ENCODE results near the gene ARPC1A. TPM values are rescaled to one million over a fixed set of nuclear protein-coding genes. Genes with fewer than 3 reads are reported as not detected.

Gene ARPC1A
- total and polyA plus RNA-seq, 12 donors: 93.1 to 213 (median 134) TPM

DNA sequence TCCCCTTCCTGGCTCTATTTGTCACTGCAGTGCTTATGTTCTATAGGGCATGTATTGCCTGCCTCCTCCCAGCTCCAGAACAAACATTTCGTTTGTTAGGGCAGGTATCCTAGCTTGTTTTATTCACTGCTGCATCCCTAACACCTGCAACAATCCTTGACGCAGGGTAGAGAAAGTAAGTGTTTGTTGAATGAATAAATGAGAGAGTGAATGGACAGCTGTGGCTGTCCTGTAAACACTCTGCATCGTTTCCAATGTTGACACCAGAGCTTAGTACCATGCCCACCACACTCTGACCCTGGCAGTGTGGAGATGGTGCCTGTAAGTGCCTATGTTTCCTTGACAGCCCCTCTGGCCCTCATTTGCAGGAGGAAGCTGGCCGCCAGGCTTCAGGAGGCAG lies 32.0 kb upstream of the ARPC1A start:
- H3K4me1 ChIP-seq: no peaks in the 10 kb centered on the region
- TF ChIP-seq, protein P1, sequence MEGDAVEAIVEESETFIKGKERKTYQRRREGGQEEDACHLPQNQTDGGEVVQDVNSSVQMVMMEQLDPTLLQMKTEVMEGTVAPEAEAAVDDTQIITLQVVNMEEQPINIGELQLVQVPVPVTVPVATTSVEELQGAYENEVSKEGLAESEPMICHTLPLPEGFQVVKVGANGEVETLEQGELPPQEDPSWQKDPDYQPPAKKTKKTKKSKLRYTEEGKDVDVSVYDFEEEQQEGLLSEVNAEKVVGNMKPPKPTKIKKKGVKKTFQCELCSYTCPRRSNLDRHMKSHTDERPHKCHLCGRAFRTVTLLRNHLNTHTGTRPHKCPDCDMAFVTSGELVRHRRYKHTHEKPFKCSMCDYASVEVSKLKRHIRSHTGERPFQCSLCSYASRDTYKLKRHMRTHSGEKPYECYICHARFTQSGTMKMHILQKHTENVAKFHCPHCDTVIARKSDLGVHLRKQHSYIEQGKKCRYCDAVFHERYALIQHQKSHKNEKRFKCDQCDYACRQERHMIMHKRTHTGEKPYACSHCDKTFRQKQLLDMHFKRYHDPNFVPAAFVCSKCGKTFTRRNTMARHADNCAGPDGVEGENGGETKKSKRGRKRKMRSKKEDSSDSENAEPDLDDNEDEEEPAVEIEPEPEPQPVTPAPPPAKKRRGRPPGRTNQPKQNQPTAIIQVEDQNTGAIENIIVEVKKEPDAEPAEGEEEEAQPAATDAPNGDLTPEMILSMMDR (IDR thresholded peaks at IDR 0.05): no peak
- H3K4me3 ChIP-seq: no peak overlapping the region
- intact Hi-C loops (cut with DNase I): no loop called here
- ATAC-seq (no peak), DNase-seq (no peak)
- no peaks in the 10 kb centered on the region for H3K36me3 ChIP-seq
- H3K27me3 ChIP-seq: no peaks in the 10 kb centered on the region
- 82 to 83% methylated on average over 4 of the region's 4 CpGs for WGBS, 2 donors
- no peaks in the 10 kb centered on the region for H3K9me3 ChIP-seq
- H3K27ac ChIP-seq: no peak overlapping the region

- H3K27ac ChIP-seq: no peak overlapping the region
- 67 to 80% methylated on average over 5 of the region's 5 CpGs for WGBS, 2 donors
- TF ChIP-seq, protein P1 (IDR thresholded peaks at IDR 0.05): no peak
- intact Hi-C loops (cut with DNase I): no loop called here
- DNase-seq: no peak
- no peaks in the 10 kb centered on the region for H3K36me3 ChIP-seq
- no peaks in the 10 kb centered on the region for H3K4me1 ChIP-seq
- H3K4me3 ChIP-seq: no peak overlapping the region
- H3K9me3 ChIP-seq: no peaks in the 10 kb centered on the region
- ATAC-seq: no peak
- H3K27me3 ChIP-seq: no peaks in the 10 kb centered on the region
Observed at GRCh38 chr7:99296471-99296870, 29.2 kb upstream of the ARPC1A start.

DNA sequence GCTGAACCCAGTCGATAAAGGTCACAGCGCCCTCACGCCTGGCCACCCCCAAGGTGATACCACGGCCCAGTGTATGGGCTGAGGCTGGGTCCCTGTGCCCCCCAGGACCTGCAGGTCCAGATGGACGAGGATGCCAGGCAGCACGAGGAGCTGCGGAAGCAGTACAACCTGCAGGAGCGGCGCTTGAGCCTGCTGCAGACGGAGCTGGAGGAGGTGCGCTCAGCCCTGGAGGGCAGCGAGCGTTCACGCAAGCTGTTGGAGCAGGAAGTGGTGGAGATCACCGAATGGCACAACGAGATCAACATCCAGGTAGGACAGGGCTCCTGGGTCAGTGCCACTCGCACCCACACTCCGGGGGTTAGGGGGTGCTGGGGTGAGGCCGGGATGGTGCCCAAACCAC lies 24.2 kb upstream of the ARPC1A start:
- intact Hi-C loops (cut with DNase I): loop anchor here in 1 of 10 donors (10.0 kb wide), 1 partner anchor 147 kb away; no protein-coding TSS in a partner anchor
- WGBS, 2 donors: 87 to 88% methylated on average over 19 of the region's 19 CpGs

GRCh38 chr7:99305473-99306260 lies 20.0 kb upstream of the ARPC1A start:
- H3K27ac ChIP-seq: no peak overlapping the region
- H3K36me3 ChIP-seq: no peaks in the 10 kb centered on the region
- peaks cover 0 to 12% (median 5%) of the 10 kb centered on the region in 11 donors for H3K9me3 ChIP-seq
- no peak for ATAC-seq
- TF ChIP-seq, protein P1 (IDR thresholded peaks at IDR 0.05): no peak
- WGBS, 2 donors: 83% methylated on average over 16 of the region's 16 CpGs
- no peak overlapping the region for H3K4me3 ChIP-seq
- intact Hi-C loops (cut with DNase I): loop anchor here in 1 of 10 donors (10.0 kb wide), 1 partner anchor 151 kb away; no protein-coding TSS in a partner anchor
- no peaks in the 10 kb centered on the region for H3K4me1 ChIP-seq
- no peak for DNase-seq
- no peaks in the 10 kb centered on the region for H3K27me3 ChIP-seq

More for the DNA sequence above, 24.2 kb upstream of the ARPC1A start:
- no peaks in the 10 kb centered on the region for H3K27me3 ChIP-seq
- ATAC-seq (no peak), DNase-seq (no peak)
- no peaks in the 10 kb centered on the region for H3K36me3 ChIP-seq
- no peaks in the 10 kb centered on the region for H3K9me3 ChIP-seq
- H3K4me1 ChIP-seq: no peaks in the 10 kb centered on the region
- TF ChIP-seq, protein P1 (IDR thresholded peaks at IDR 0.05): no peak
- no peak overlapping the region for H3K27ac ChIP-seq
- no peak overlapping the region for H3K4me3 ChIP-seq

All from heart right ventricle (tissue), 16 donors.